Upper lobe of left lung (tissue), 4 donors: ENCODE results near the gene PIGC.

Source experiments
- CTCF ChIP-seq, 6 experiments: fragments of 450-650 bp in 4 of 6; fragments of 200-600 bp in 2 of 6; sonication (generic) in 2 of 6; IDR thresholded peaks; one replicate each; pipeline ENCODE4 v1.5.1; 2016 to 2019; ENCODE audit warnings: antibody characterized with exemption in 6 of 6
- EP300 ChIP-seq, 4 donors: sonication (generic); formaldehyde crosslinking; IDR thresholded peaks; one replicate each; pipeline ENCODE4 v1.5.1; 2017; ENCODE audit warnings: antibody characterized with exemption in 4 of 4, control low read depth in 2 of 4
- POLR2A ChIP-seq, 4 donors: fragments of 450-650 bp; IDR thresholded peaks; one replicate each; pipeline ENCODE4 v1.5.1; 2016 to 2017; ENCODE audit warnings: antibody characterized with exemption in 4 of 4, mild to moderate bottlenecking in 2 of 4

DNA sequence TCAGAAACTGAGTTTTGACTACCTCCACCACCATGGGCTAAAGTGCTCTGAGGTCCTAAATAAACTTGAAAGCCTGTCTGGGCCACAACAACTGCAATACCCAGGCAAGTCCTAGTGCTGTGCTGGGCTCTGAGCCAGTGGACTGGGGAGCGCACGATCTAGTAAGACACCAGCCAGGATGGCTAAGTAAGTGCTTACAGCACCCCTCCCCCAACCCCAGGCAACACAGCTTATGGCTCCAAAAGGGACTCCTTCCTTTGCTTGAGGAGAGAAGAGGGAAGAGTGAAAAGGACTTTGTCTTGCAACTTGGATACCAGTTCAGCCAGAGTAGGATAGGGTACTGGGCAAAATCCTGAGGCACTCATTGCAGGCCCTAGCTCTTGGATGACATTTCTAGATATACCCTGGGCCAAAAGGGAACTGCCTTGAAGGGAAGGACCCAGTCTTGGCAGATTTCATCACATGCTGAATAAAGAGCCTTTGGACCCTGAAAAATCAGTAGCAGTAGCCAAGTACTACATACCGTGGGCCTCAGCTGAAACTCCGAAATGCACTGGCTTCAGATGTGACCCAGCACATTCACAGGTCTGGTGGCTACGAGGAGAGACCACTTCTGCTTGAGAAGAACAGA lies 21.8 kb downstream of the PIGC start:
- no peak for TF ChIP-seq CTCF (IDR thresholded peaks at IDR 0.05)
- TF ChIP-seq POLR2A (IDR thresholded peaks at IDR 0.05), result no peak
- TF ChIP-seq EP300 (IDR thresholded peaks at IDR 0.05), result no peak
